ENCODE measurements around the gene ZBTB7A. TPM values are rescaled to one million over a fixed set of nuclear protein-coding genes. Genes with fewer than 3 reads are reported as not detected.

The ZBTB7A gene
- total and polyA plus RNA-seq, 10 of the 15 experiments (the other 5 are each of a cell fraction or from before 2014, with no cell fraction given), result 0.26 to 42.4 (median 4.5) TPM

DNA sequence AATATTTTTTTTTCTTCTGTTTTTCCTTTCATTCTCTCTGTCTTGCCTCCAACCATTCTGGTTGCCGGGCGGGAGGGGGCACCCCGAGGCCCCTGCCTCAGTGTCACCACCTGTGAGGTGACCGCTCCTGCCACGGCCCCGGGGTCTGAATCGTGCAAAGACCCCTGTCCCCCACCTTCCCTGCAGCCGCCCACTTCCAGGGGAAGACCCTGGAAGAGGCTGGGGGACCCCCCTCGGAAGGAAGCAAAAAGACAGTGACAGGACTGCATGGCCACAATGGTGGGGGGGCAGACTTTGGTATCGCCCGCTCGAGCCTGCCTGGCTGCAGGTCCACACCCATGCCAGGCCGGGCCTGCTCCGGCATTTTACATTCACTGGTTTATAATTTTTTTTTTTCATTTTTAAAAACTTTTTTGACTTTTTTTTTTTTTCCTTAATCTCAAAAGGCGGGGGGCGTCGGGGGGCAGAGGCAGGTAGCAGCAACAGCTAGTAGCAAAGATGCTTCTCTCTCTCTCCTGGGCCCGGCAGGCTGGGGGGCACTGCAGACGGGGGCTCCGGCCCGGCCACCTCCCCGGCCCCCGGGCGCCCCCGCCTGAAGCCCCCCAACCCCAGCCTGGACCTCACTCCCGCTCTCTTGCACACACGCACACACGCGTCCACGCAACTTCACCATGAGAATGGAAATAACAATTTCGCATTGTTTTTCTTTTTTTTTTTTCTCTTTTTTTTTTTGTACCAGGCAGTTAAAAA is 22.6 kb downstream of the ZBTB7A start:
- H3K27me3 ChIP-seq (replicated peaks in 1 of 2; ENCODE audit: control insufficient read depth in 2 of 2, insufficient read depth in 2 of 2, low read length in 1 of 2), result no peaks in the 10 kb centered on the region
- intact Hi-C loops (cut with micrococcal nuclease; ENCODE audit: unreplicated experiment) (no loop called here), in situ Hi-C loops (cut with MboI) (no loop called here)
- H3K9me3 ChIP-seq (replicated peaks; ENCODE audit: control insufficient read depth, insufficient read depth, low read length), result no peaks in the 10 kb centered on the region; the same call in 2 of the 3 replicates
- ChIA-PET CTCF (no interaction called here), RAD21 (ENCODE audit: unreplicated experiment) (no interaction called here), SMC1A (ENCODE audit: uncharacterized antibody, unreplicated experiment) (no interaction called here), POLR2A (interaction anchor here (0.6 to 1.2 kb wide), 3 partner anchors 13 to 37 kb away, joined by 3 to 4 read pairs (median 4); partner anchors contain the start of gene PIAS4)
- no peak for ATAC-seq
- no peak overlapping the region for H3K9ac ChIP-seq (ENCODE audit: control insufficient read depth, insufficient read depth, low read length)
- H3K36me3 ChIP-seq (ENCODE audit: control insufficient read depth in 2 of 2, insufficient read depth in 2 of 2, low read length in 1 of 2), result peaks cover 4 to 13% of the 10 kb centered on the region in 2 experiments; a peak in 3 of 4 replicates
- no peak for DNase-seq (ENCODE audit: low read depth, low spot score)
- BruUV-seq (replicated peaks), result no TSS peak
- no peaks in the 10 kb centered on the region for H3K4me1 ChIP-seq (ENCODE audit: control insufficient read depth, insufficient read depth, low read length)
- peaks cover 2% of the 10 kb centered on the region for H3K79me2 ChIP-seq (ENCODE audit: control insufficient read depth, insufficient read depth, low read length)
- H3K4me3 ChIP-seq, result no peak overlapping the region
- no peak overlapping the region for H3K27ac ChIP-seq (ENCODE audit: control insufficient read depth, insufficient read depth)
- H3K4me2 ChIP-seq (ENCODE audit: control insufficient read depth, insufficient read depth), result no peak overlapping the region
- H4K20me1 ChIP-seq (ENCODE audit: control insufficient read depth, insufficient read depth), result no peaks in the 10 kb centered on the region
- TF ChIP-seq TBL1XR1 (IDR thresholded peaks at IDR 0.05; ENCODE audit: low read depth, low read length), result no peak
- no peak for TF ChIP-seq FOXM1 (IDR thresholded peaks at IDR 0.05; ENCODE audit: low read depth, low read length)
- TF ChIP-seq POLR2A (IDR thresholded peaks at IDR 0.05; ENCODE audit: low read depth, low read length), result peak; percentile 30; the same call in 1 of the 2 replicates
- no peak for TF ChIP-seq PAX5 (IDR thresholded peaks at IDR 0.05; ENCODE audit: borderline replicate concordance, low read depth, low read length)
- TF ChIP-seq HCFC1 (IDR thresholded peaks at IDR 0.05; ENCODE audit: low read length), result no peak
- no peak for TF ChIP-seq NR2C1 (IDR thresholded peaks at IDR 0.05)
- TF ChIP-seq, protein P1, sequence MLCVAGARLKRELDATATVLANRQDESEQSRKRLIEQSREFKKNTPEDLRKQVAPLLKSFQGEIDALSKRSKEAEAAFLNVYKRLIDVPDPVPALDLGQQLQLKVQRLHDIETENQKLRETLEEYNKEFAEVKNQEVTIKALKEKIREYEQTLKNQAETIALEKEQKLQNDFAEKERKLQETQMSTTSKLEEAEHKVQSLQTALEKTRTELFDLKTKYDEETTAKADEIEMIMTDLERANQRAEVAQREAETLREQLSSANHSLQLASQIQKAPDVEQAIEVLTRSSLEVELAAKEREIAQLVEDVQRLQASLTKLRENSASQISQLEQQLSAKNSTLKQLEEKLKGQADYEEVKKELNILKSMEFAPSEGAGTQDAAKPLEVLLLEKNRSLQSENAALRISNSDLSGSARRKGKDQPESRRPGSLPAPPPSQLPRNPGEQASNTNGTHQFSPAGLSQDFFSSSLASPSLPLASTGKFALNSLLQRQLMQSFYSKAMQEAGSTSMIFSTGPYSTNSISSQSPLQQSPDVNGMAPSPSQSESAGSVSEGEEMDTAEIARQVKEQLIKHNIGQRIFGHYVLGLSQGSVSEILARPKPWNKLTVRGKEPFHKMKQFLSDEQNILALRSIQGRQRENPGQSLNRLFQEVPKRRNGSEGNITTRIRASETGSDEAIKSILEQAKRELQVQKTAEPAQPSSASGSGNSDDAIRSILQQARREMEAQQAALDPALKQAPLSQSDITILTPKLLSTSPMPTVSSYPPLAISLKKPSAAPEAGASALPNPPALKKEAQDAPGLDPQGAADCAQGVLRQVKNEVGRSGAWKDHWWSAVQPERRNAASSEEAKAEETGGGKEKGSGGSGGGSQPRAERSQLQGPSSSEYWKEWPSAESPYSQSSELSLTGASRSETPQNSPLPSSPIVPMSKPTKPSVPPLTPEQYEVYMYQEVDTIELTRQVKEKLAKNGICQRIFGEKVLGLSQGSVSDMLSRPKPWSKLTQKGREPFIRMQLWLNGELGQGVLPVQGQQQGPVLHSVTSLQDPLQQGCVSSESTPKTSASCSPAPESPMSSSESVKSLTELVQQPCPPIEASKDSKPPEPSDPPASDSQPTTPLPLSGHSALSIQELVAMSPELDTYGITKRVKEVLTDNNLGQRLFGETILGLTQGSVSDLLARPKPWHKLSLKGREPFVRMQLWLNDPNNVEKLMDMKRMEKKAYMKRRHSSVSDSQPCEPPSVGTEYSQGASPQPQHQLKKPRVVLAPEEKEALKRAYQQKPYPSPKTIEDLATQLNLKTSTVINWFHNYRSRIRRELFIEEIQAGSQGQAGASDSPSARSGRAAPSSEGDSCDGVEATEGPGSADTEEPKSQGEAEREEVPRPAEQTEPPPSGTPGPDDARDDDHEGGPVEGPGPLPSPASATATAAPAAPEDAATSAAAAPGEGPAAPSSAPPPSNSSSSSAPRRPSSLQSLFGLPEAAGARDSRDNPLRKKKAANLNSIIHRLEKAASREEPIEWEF (IDR thresholded peaks at IDR 0.05; ENCODE audit: insufficient replicate concordance, low read depth, low read length), result no peak
- no peak overlapping the region for H2AFZ ChIP-seq (ENCODE audit: control insufficient read depth, low read depth, low read length)
- 89% methylated on average over 17 of the region's 31 CpGs for WGBS (ENCODE audit: insufficient coverage, insufficient replicate concordance, low lambda C conversion rate, missing lambda C conversion rate)
- FAIRE-seq, result no peak

All from GM12878 (cell line).